ENCODE results near the gene MRPS5. TPM values are rescaled to one million over a fixed set of nuclear protein-coding genes. Genes with fewer than 3 reads are reported as not detected.

MRPS5 gene
- total and polyA plus RNA-seq, 8 donors = 28.6 to 78.2 (median 47.2) TPM

- intact Hi-C loops (cut with DNase I; ENCODE audit: low total_unique reads) = no loop called here
- no peak for DNase-seq
- TF ChIP-seq EP300 (IDR thresholded peaks at IDR 0.05) (no peak), POLR2A (IDR thresholded peaks at IDR 0.05) (no peak), POLR2AphosphoS5 (IDR thresholded peaks at IDR 0.05) (no peak)
- TF ChIP-seq, protein P1, sequence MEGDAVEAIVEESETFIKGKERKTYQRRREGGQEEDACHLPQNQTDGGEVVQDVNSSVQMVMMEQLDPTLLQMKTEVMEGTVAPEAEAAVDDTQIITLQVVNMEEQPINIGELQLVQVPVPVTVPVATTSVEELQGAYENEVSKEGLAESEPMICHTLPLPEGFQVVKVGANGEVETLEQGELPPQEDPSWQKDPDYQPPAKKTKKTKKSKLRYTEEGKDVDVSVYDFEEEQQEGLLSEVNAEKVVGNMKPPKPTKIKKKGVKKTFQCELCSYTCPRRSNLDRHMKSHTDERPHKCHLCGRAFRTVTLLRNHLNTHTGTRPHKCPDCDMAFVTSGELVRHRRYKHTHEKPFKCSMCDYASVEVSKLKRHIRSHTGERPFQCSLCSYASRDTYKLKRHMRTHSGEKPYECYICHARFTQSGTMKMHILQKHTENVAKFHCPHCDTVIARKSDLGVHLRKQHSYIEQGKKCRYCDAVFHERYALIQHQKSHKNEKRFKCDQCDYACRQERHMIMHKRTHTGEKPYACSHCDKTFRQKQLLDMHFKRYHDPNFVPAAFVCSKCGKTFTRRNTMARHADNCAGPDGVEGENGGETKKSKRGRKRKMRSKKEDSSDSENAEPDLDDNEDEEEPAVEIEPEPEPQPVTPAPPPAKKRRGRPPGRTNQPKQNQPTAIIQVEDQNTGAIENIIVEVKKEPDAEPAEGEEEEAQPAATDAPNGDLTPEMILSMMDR (IDR thresholded peaks at IDR 0.05) = no peak
- Histone ChIP-seq H3K27ac (peak overlapping the region; percentile 93 to 96 (median 95)), H3K4me3 (peak overlapping the region; percentile 70 to 94 (median 82)), H3K27me3 (no peaks in the 10 kb centered on the region), H3K36me3 (no peaks in the 10 kb centered on the region), H3K4me1 (peaks cover 0 to 36% (median 21%) of the 10 kb centered on the region in 4 donors), H3K9me3 (no peaks in the 10 kb centered on the region)
- WGBS, 5 donors = 0 to 1% (median 1%) methylated on average over 9 of the region's 9 CpGs
Observed at GRCh38 chr2:95165030-95165370, 43.4 kb upstream of the MRPS5 start.

DNA sequence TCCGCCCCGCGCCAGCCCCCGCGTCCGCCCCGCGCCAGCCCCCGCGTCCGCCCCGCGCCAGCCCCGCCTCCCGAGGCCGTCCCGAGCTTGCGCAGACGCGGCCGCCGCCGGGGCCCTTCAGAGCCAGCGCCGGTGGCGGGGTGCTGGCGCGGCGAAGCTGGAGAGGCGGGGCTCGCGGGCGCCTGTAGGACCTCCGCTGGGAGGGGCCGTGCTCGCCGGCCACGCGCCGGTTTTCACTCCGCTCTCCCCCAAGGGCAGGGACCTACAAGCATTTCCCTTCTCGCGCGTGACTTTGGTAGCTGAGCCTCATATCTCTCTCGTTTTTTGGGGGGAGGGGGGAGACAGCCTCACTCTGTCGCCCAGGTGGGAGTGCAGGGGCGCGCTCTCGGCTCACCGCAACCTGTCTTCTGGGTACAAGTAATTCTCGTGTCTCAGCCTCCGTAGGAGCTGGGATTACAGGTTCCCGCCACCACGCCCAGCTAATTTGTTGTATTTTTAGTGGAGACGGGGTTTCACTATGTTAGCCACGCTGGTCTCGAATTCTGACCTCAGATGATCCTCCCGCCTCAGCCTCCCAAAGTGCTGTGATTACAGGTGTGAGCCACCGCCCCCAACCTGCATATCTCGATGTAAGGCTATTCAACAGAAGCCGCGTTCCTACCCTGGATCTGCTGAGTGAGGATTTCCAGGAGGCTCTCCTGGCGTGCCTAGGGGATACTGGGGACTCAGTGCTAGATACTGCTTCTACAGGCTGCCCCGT lies 38.3 kb upstream of the MRPS5 start, which contains the start of gene ZNF514:
Gene ZNF514, minus strand, starts transcription at position 159 of the 760 bp plus-strand sequence. CDS start 6,595 bp downstream, outside the sequence.
- WGBS, 5 donors = 6 to 17% (median 10%) methylated on average over 29 to 63 of the region's 64 CpGs
- no peaks in the 10 kb centered on the region for H3K27me3 ChIP-seq
- peak in 2 of 3 donors; percentile 4 to 27 for TF ChIP-seq POLR2AphosphoS5 (IDR thresholded peaks at IDR 0.05)
- no peak for TF ChIP-seq POLR2A (IDR thresholded peaks at IDR 0.05)
- peak; percentile 87 to 95 for DNase-seq
- H3K9me3 ChIP-seq = peaks cover 0 to 14% (median 7%) of the 10 kb centered on the region in 4 donors
- H3K36me3 ChIP-seq = peaks cover 5 to 25% (median 23%) of the 10 kb centered on the region in 4 donors
- H3K4me1 ChIP-seq = peaks cover 9 to 43% (median 27%) of the 10 kb centered on the region in 4 donors
- peak within 1 kb of the TSS; percentile 61 to 88 (median 74) for H3K4me3 ChIP-seq
- intact Hi-C loops (cut with DNase I; ENCODE audit: low total_unique reads) = no loop called here
- peak within 1 kb of the TSS; percentile 80 to 89 (median 87) for H3K27ac ChIP-seq

DNA sequence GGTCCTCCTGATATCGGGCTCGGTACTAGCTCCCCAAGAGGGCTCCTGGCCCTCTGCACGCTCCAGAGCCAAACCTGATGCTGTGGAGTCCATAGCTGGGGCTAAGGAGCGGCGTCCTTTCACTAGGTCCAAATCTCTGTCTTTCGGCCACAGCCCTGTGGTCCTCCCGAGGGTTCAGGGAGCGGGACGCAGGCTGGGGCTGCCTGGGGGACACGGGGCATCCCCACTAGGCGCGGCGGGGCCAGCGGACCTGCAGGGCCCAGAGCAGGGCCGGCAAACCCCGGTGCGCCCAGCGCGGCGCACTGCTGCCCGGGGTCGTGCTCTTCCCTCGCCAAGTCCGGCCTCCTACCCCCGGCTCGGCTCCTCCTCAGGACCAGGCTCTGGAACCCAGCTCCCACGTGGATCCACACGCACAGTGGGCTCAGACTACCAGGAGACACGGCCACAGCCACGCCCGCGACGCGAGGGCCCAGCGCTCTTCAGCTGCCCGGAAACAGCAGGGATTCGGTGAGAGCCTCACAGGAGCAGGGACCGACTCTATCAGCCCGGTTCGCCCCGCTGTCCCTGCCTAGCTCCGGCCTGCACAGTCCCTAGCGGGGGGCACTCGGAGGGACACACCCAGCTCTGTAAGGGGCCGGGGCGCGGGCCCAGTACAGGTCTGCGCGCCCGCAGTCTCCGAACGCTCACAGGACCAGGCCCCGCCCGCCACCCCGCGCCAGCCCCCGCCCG lies 37.4 kb upstream of the MRPS5 start:
- Histone ChIP-seq H3K27me3 (no peaks in the 10 kb centered on the region), H3K36me3 (peaks cover 5 to 33% (median 31%) of the 10 kb centered on the region in 4 donors), H3K9me3 (peaks cover 0 to 22% (median 10%) of the 10 kb centered on the region in 4 donors), H3K4me3 (peak overlapping the region; percentile 61 to 88 (median 74)), H3K27ac (peak overlapping the region; percentile 80 to 89 (median 87)), H3K4me1 (peaks cover 9 to 35% (median 23%) of the 10 kb centered on the region in 4 donors)
- intact Hi-C loops (cut with DNase I; ENCODE audit: low total_unique reads) = no loop called here
- peak; percentile 45 to 78 for DNase-seq
- 1 to 10% (median 2%) methylated on average over 7 to 56 of the region's 58 CpGs for WGBS, 5 donors
- no peak for TF ChIP-seq POLR2A (IDR thresholded peaks at IDR 0.05)
- TF ChIP-seq, protein P1 (IDR thresholded peaks at IDR 0.05) = no peak
- TF ChIP-seq EP300 (IDR thresholded peaks at IDR 0.05) = no peak
- TF ChIP-seq POLR2AphosphoS5 (IDR thresholded peaks at IDR 0.05) = peak in 1 of 3 donors; percentile 14

- Histone ChIP-seq H3K27me3 (no peaks in the 10 kb centered on the region), H3K27ac (peak overlapping the region in 4 of 5 donors; percentile 80 to 88 (median 84)), H3K4me1 (peaks cover 9 to 29% (median 20%) of the 10 kb centered on the region in 4 donors), H3K9me3 (peaks cover 0 to 28% (median 14%) of the 10 kb centered on the region in 4 donors), H3K36me3 (peaks cover 5 to 39% (median 37%) of the 10 kb centered on the region in 4 donors), H3K4me3 (peak overlapping the region; percentile 61 to 88 (median 74))
- WGBS, 5 donors = 49 to 63% (median 62%) methylated on average over 5 to 10 of the region's 10 CpGs
- DNase-seq = no peak
- intact Hi-C loops (cut with DNase I; ENCODE audit: low total_unique reads) = no loop called here
- TF ChIP-seq POLR2AphosphoS5 (IDR thresholded peaks at IDR 0.05) (no peak), EP300 (IDR thresholded peaks at IDR 0.05) (no peak), POLR2A (IDR thresholded peaks at IDR 0.05) (no peak)
- TF ChIP-seq, protein P1 (IDR thresholded peaks at IDR 0.05) = no peak
Observed at GRCh38 chr2:95158441-95158840, 36.8 kb upstream of the MRPS5 start.
